OCI-LY1 (cell line): ENCODE data around the gene SOX5.

Source experiments
- H2AFZ ChIP-seq: fragments of 200-600 bp; sonication (generic), shearing (Covaris generic); 2 replicates; pipeline ENCODE4 v1.6.0; 2014; ENCODE audit warnings: antibody characterized with exemption, mild to moderate bottlenecking, low read length
- H3F3A ChIP-seq: fragments of 200-600 bp; sonication (generic), shearing (Covaris generic); 2 replicates; pipeline ENCODE4 v1.6.0; 2014; ENCODE audit warnings: mild to moderate bottlenecking, antibody characterized with exemption, low read length, moderate library complexity; ENCODE audit not compliant: insufficient read depth
- H3K27ac ChIP-seq: fragments of 200-600 bp; sonication (generic); 2 replicates; pipeline ENCODE4 v1.5.1; 2014; ENCODE audit warnings: low read length, mixed run types, mild to moderate bottlenecking, low read depth; ENCODE audit not compliant: poor library complexity, severe bottlenecking
- H3K27me3 ChIP-seq: fragments of 200-600 bp; sonication (generic); 2 replicates; pipeline ENCODE4 v1.6.0; 2014; ENCODE audit warnings: antibody characterized with exemption, mild to moderate bottlenecking, low read length, moderate library complexity; ENCODE audit not compliant: insufficient read depth
- H3K36me3 ChIP-seq: fragments of 200-600 bp; sonication (generic); 2 replicates; pipeline ENCODE4 v1.6.1; 2014; ENCODE audit warnings: mild to moderate bottlenecking, antibody characterized with exemption, low read length, moderate library complexity, mixed read lengths; ENCODE audit not compliant: insufficient read depth
- H3K4me1 ChIP-seq: fragments of 200-600 bp; sonication (generic); 2 replicates; pipeline ENCODE4 v1.5.1; 2014; ENCODE audit warnings: mild to moderate bottlenecking, low read length, moderate library complexity; ENCODE audit not compliant: insufficient read depth, severe bottlenecking
- H3K4me2 ChIP-seq: fragments of 200-600 bp; sonication (generic), shearing (Covaris generic); 2 replicates; pipeline ENCODE4 v1.6.1; 2014; ENCODE audit warnings: low read length
- H3K4me3 ChIP-seq: fragments of 200-600 bp; sonication (generic); 2 replicates; pipeline ENCODE4 v1.5.1; 2014; ENCODE audit warnings: low read length, low read depth, mild to moderate bottlenecking, mixed read lengths; ENCODE audit not compliant: poor library complexity, severe bottlenecking
- H3K79me2 ChIP-seq: fragments of 200-600 bp; shearing (Covaris generic); 2 replicates; pipeline ENCODE4 v1.6.1; 2016; ENCODE audit warnings: mixed run types, low read length, mixed read lengths; ENCODE audit not compliant: insufficient read depth
- H3K9ac ChIP-seq: fragments of 200-600 bp; sonication (generic), shearing (Covaris generic); 2 replicates; pipeline ENCODE4 v1.6.1; 2014; ENCODE audit warnings: mild to moderate bottlenecking, low read length, mixed read lengths
- H3K9me2 ChIP-seq: fragments of 200-600 bp; sonication (generic), shearing (Covaris generic); 2 replicates; pipeline ENCODE4 v1.6.1; 2014; ENCODE audit warnings: low read depth, mild to moderate bottlenecking, low read length, mixed read lengths
- H3K9me3 ChIP-seq: fragments of 200-600 bp; shearing (Covaris generic); 2 replicates; pipeline ENCODE4 v1.6.1; 2014; ENCODE audit warnings: low read length, mixed read lengths
- H4K20me1 ChIP-seq: fragments of 200-600 bp; sonication (generic), shearing (Covaris generic); 2 replicates; pipeline ENCODE4 v1.6.0; 2016; ENCODE audit warnings: mild to moderate bottlenecking, low read length; ENCODE audit not compliant: insufficient read depth
- CTCF ChIP-seq: fragments of 200-600 bp; sonication (generic), shearing (Covaris generic); IDR thresholded peaks from 2 replicates; pipeline ENCODE4 v1.5.1; 2017; ENCODE audit warnings: mild to moderate bottlenecking, antibody characterized with exemption, low read length, moderate library complexity, mixed read lengths
- EZH2 ChIP-seq: fragments of 200-600 bp; sonication (generic), shearing (Covaris generic); IDR thresholded peaks from 2 replicates; pipeline ENCODE4 v1.8.0; 2017; ENCODE audit warnings: borderline replicate concordance, mixed run types, mild to moderate bottlenecking, antibody characterized with exemption, low read length, moderate library complexity, mixed read lengths

SOX5 gene

GRCh38 chr12:23795494-23795893 is 154.0 kb downstream of the SOX5 start:
- H3K27ac ChIP-seq = no peak overlapping the region
- no peak overlapping the region for H3K9ac ChIP-seq
- H4K20me1 ChIP-seq = no peaks in the 10 kb centered on the region
- H3K27me3 ChIP-seq = no peaks in the 10 kb centered on the region
- H2AFZ ChIP-seq = no peak overlapping the region
- TF ChIP-seq CTCF = no peak
- no peak for TF ChIP-seq EZH2
- H3F3A ChIP-seq = no peaks in the 10 kb centered on the region
- no peaks in the 10 kb centered on the region for H3K79me2 ChIP-seq
- H3K9me2 ChIP-seq = no peaks in the 10 kb centered on the region
- H3K4me2 ChIP-seq = no peak overlapping the region
- no peaks in the 10 kb centered on the region for H3K4me1 ChIP-seq
- H3K9me3 ChIP-seq = no peaks in the 10 kb centered on the region
- no peaks in the 10 kb centered on the region for H3K36me3 ChIP-seq
- no peak overlapping the region for H3K4me3 ChIP-seq

- H3K4me2 ChIP-seq = no peak overlapping the region
- H3K9ac ChIP-seq = no peak overlapping the region
- H3K9me2 ChIP-seq = no peaks in the 10 kb centered on the region
- H2AFZ ChIP-seq = no peak overlapping the region
- no peak for TF ChIP-seq EZH2
- TF ChIP-seq CTCF = no peak
- no peak overlapping the region for H3K4me3 ChIP-seq
- H3K36me3 ChIP-seq = no peaks in the 10 kb centered on the region
- no peaks in the 10 kb centered on the region for H3K27me3 ChIP-seq
- no peaks in the 10 kb centered on the region for H4K20me1 ChIP-seq
- no peaks in the 10 kb centered on the region for H3F3A ChIP-seq
- no peaks in the 10 kb centered on the region for H3K4me1 ChIP-seq
- no peaks in the 10 kb centered on the region for H3K9me3 ChIP-seq
- H3K27ac ChIP-seq = no peak overlapping the region
- H3K79me2 ChIP-seq = no peaks in the 10 kb centered on the region
Measured at GRCh38 chr12:23781118-23781517, 168.4 kb downstream of the SOX5 start.

GRCh38 chr12:23775208-23775607 is 174.3 kb downstream of the SOX5 start:
- TF ChIP-seq EZH2 (no peak), CTCF (no peak)
- Histone ChIP-seq H3F3A (no peaks in the 10 kb centered on the region), H3K9me2 (no peaks in the 10 kb centered on the region), H3K36me3 (no peaks in the 10 kb centered on the region), H3K4me1 (no peaks in the 10 kb centered on the region), H3K27ac (no peak overlapping the region), H3K79me2 (no peaks in the 10 kb centered on the region), H3K9ac (no peak overlapping the region), H3K4me3 (no peak overlapping the region), H3K27me3 (no peaks in the 10 kb centered on the region), H3K9me3 (no peaks in the 10 kb centered on the region), H4K20me1 (no peaks in the 10 kb centered on the region), H3K4me2 (no peak overlapping the region), H2AFZ (no peak overlapping the region)
